ENCODE data around the gene TMEM258. TPM values are rescaled to one million over a fixed set of nuclear protein-coding genes. Genes with fewer than 3 reads are reported as not detected.

TMEM258 gene
- total and polyA plus RNA-seq, 4 donors: 43.9 to 229 (median 163) TPM

GRCh38 chr11:61837411-61838005 lies 45.1 kb upstream of the TMEM258 start:
- H3K4me3 ChIP-seq: no peak overlapping the region
- DNase-seq (no peak), ATAC-seq (ENCODE audit: insufficient read depth, low FRiP score) (no peak)
- peaks cover 0 to 6% (median 4%) of the 10 kb centered on the region in 5 donors for H3K4me1 ChIP-seq (ENCODE audit: control insufficient read depth in 5 of 5, insufficient read depth in 5 of 5, low read length in 5 of 5)
- no peaks in the 10 kb centered on the region for H3K27me3 ChIP-seq (ENCODE audit: control insufficient read depth in 3 of 3, insufficient read depth in 3 of 3, low read length in 2 of 3)
- H3K9me3 ChIP-seq (ENCODE audit: control insufficient read depth in 4 of 4, insufficient read depth in 3 of 4, low read length in 3 of 4): peaks cover 0 to 2% (median 0%) of the 10 kb centered on the region in 4 donors
- no peak overlapping the region for H3K27ac ChIP-seq (ENCODE audit: low read depth in 1 of 2, low read length in 1 of 2)
- H3K36me3 ChIP-seq (ENCODE audit: control insufficient read depth in 4 of 4, insufficient read depth in 4 of 4, low read length in 4 of 4): peaks cover 0 to 14% (median 9%) of the 10 kb centered on the region in 4 donors
- H3K9ac ChIP-seq (ENCODE audit: insufficient read depth in 1 of 2, low read length in 2 of 2): no peak overlapping the region
- WGBS, 2 donors: 95 to 96% methylated on average over 15 of the region's 15 CpGs
- no peak for TF ChIP-seq CTCF (IDR thresholded peaks at IDR 0.05; ENCODE audit: control extremely low read depth, extremely low read depth)

GRCh38 chr11:61836193-61836592 lies 43.8 kb upstream of the TMEM258 start:
- peaks cover 0 to 2% (median 0%) of the 10 kb centered on the region in 4 donors for H3K9me3 ChIP-seq (ENCODE audit: control insufficient read depth in 4 of 4, insufficient read depth in 3 of 4, low read length in 3 of 4)
- H3K4me3 ChIP-seq: no peak overlapping the region
- TF ChIP-seq CTCF (IDR thresholded peaks at IDR 0.05; ENCODE audit: control extremely low read depth, extremely low read depth): no peak
- ATAC-seq (ENCODE audit: insufficient read depth, low FRiP score): no peak
- no peaks in the 10 kb centered on the region for H3K27me3 ChIP-seq (ENCODE audit: control insufficient read depth in 3 of 3, insufficient read depth in 3 of 3, low read length in 2 of 3)
- WGBS, 2 donors: 96 to 98% methylated on average over 8 of the region's 8 CpGs
- DNase-seq: no peak
- peaks cover 0 to 8% (median 4%) of the 10 kb centered on the region in 5 donors for H3K4me1 ChIP-seq (ENCODE audit: control insufficient read depth in 5 of 5, insufficient read depth in 5 of 5, low read length in 5 of 5)
- no peak overlapping the region for H3K27ac ChIP-seq (ENCODE audit: low read depth in 1 of 2, low read length in 1 of 2)
- H3K9ac ChIP-seq (ENCODE audit: insufficient read depth in 1 of 2, low read length in 2 of 2): no peak overlapping the region
- H3K36me3 ChIP-seq (ENCODE audit: control insufficient read depth in 4 of 4, insufficient read depth in 4 of 4, low read length in 4 of 4): peaks cover 0 to 8% (median 5%) of the 10 kb centered on the region in 4 donors

GRCh38 chr11:61834278-61835048 lies 42.1 kb upstream of the TMEM258 start:
- WGBS, 2 donors: 28 to 44% methylated on average over 12 of the region's 12 CpGs
- H3K4me1 ChIP-seq (ENCODE audit: control insufficient read depth in 5 of 5, insufficient read depth in 5 of 5, low read length in 5 of 5): peaks cover 0 to 20% (median 12%) of the 10 kb centered on the region in 5 donors
- TF ChIP-seq CTCF (IDR thresholded peaks at IDR 0.05; ENCODE audit: control extremely low read depth, extremely low read depth): no peak
- no peaks in the 10 kb centered on the region for H3K36me3 ChIP-seq (ENCODE audit: control insufficient read depth in 4 of 4, insufficient read depth in 4 of 4, low read length in 4 of 4)
- DNase-seq (peak; percentile 79 to 85 (median 79)), ATAC-seq (ENCODE audit: insufficient read depth, low FRiP score) (peak; percentile 75)
- H3K9me3 ChIP-seq (ENCODE audit: control insufficient read depth in 4 of 4, insufficient read depth in 3 of 4, low read length in 3 of 4): no peaks in the 10 kb centered on the region
- H3K9ac ChIP-seq (ENCODE audit: insufficient read depth in 1 of 2, low read length in 2 of 2): no peak overlapping the region
- H3K4me3 ChIP-seq: no peak overlapping the region
- no peaks in the 10 kb centered on the region for H3K27me3 ChIP-seq (ENCODE audit: control insufficient read depth in 3 of 3, insufficient read depth in 3 of 3, low read length in 2 of 3)
- H3K27ac ChIP-seq (ENCODE audit: low read depth in 1 of 2, low read length in 1 of 2): peak overlapping the region; percentile 56 to 83
